ENCODE data around the gene MAFF.

The MAFF gene

DNA sequence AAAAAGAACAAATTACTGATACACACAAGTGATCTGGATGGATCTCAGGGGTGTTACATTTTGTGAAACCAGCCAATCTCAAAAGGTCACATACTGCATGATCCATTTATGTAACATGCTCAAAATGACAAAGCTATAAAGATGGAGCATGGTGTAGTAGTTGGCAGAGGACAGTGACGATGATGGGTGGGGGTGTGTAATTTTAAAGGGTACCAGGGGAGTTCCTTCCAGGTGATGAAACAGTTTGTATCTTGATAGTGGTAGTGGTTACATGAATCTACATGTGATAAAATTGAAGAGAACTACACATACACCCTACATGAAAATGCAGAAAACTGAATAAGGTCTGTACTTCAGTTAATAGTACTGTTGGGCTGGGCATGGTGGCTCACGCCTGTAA lies 53.9 kb downstream of the MAFF start:
- Histone ChIP-seq H3K4me1 (ENCODE audit: control insufficient read depth, low read length) (peaks cover 22% of the 10 kb centered on the region), H3K79me2 (ENCODE audit: control insufficient read depth, low read length) (no peaks in the 10 kb centered on the region), H3K4me3 (ENCODE audit: low read length) (no peak overlapping the region), H3F3A (ENCODE audit: control insufficient read depth, insufficient read depth) (peaks cover 8% of the 10 kb centered on the region; the same call in 1 of the 2 replicates), H3K9me2 (replicated peaks; ENCODE audit: control insufficient read depth, low read length) (no peaks in the 10 kb centered on the region), H3K36me3 (ENCODE audit: control insufficient read depth, low read length) (no peaks in the 10 kb centered on the region), H4K20me1 (ENCODE audit: control insufficient read depth, insufficient read depth, low read depth, low read length) (peaks cover 2% of the 10 kb centered on the region; the same call in 1 of the 2 replicates), H3K9me3 (ENCODE audit: control insufficient read depth, insufficient read depth, low read length) (no peaks in the 10 kb centered on the region), H3K27me3 (ENCODE audit: control insufficient read depth, low read length) (no peaks in the 10 kb centered on the region), H3K27ac (ENCODE audit: low read depth, low read length) (no peak overlapping the region), H3K4me2 (ENCODE audit: low read length) (no peak overlapping the region)
- no peak for TF ChIP-seq EZH2phosphoT487 (IDR thresholded peaks at IDR 0.05; ENCODE audit: borderline replicate concordance, low read length)
- TF ChIP-seq, protein P1, sequence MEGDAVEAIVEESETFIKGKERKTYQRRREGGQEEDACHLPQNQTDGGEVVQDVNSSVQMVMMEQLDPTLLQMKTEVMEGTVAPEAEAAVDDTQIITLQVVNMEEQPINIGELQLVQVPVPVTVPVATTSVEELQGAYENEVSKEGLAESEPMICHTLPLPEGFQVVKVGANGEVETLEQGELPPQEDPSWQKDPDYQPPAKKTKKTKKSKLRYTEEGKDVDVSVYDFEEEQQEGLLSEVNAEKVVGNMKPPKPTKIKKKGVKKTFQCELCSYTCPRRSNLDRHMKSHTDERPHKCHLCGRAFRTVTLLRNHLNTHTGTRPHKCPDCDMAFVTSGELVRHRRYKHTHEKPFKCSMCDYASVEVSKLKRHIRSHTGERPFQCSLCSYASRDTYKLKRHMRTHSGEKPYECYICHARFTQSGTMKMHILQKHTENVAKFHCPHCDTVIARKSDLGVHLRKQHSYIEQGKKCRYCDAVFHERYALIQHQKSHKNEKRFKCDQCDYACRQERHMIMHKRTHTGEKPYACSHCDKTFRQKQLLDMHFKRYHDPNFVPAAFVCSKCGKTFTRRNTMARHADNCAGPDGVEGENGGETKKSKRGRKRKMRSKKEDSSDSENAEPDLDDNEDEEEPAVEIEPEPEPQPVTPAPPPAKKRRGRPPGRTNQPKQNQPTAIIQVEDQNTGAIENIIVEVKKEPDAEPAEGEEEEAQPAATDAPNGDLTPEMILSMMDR (IDR thresholded peaks at IDR 0.05; ENCODE audit: low read depth, low read length, poor library complexity, severe bottlenecking), result no peak

DNA sequence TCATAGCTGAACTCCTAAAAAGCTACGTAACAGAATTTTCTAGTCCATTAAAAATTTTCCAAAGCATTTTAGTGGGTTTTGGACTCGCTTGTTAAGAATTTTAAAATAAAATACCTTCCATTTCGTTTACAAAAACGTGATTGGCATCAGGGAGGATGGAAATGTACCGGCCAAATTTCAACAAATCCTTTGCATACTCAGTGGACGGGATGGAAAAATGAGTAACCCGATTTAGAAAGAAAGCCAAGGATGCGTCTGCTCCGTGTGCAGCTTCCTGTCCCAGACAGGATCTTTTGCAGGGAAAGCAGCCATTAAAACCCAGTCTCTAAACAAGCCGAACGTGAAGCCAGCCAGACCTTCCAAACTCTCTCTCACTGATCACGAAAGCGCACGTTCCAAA lies 55.4 kb downstream of the MAFF start:
- Histone ChIP-seq H3K36me3 (ENCODE audit: control insufficient read depth, low read length) (no peaks in the 10 kb centered on the region), H3F3A (ENCODE audit: control insufficient read depth, insufficient read depth) (peaks cover 12% of the 10 kb centered on the region), H3K4me2 (ENCODE audit: low read length) (no peak overlapping the region), H3K4me3 (ENCODE audit: low read length) (no peak overlapping the region), H3K27me3 (ENCODE audit: control insufficient read depth, low read length) (no peaks in the 10 kb centered on the region), H3K79me2 (ENCODE audit: control insufficient read depth, low read length) (no peaks in the 10 kb centered on the region), H3K27ac (ENCODE audit: low read depth, low read length) (no peak overlapping the region), H3K9me3 (ENCODE audit: control insufficient read depth, insufficient read depth, low read length) (no peaks in the 10 kb centered on the region), H3K4me1 (ENCODE audit: control insufficient read depth, low read length) (peaks cover 25% of the 10 kb centered on the region), H3K9me2 (replicated peaks; ENCODE audit: control insufficient read depth, low read length) (no peaks in the 10 kb centered on the region), H4K20me1 (ENCODE audit: control insufficient read depth, insufficient read depth, low read depth, low read length) (peaks cover 2% of the 10 kb centered on the region; the same call in 1 of the 2 replicates)
- TF ChIP-seq, protein P1 (IDR thresholded peaks at IDR 0.05; ENCODE audit: low read depth, low read length, poor library complexity, severe bottlenecking), result no peak
- TF ChIP-seq EZH2phosphoT487 (IDR thresholded peaks at IDR 0.05; ENCODE audit: borderline replicate concordance, low read length), result no peak

DNA sequence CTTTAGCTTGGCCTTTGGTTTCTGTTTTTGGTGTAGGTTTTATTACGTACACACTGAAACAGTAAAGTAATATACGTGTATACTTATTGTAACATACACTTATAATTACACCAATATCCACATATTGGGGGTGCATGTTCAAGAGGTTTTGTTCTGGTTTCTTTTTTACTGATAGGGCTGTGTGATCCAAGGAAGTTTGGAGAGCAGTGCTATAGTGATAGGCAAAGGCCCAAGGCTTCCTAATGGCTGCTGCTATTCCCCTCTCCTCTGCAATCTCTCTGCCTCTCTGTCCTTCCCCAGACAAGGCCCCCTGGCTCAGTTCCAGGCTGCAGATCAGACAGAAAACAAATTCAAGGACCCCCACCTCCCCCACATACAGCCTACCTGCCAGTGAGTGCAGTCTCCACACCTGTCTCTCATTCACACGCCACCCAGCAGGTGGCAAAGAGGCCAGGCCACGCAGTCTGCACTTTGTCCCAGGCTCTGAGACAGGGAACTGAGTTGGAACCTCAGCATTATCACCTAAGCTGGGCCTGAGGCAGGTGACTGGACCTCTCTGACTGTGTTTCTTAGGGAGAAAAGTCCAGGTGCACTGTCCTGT lies 56.0 kb downstream of the MAFF start:
- Histone ChIP-seq H3K9me2 (replicated peaks; ENCODE audit: control insufficient read depth, low read length) (no peaks in the 10 kb centered on the region), H3K27me3 (ENCODE audit: control insufficient read depth, low read length) (no peaks in the 10 kb centered on the region), H4K20me1 (ENCODE audit: control insufficient read depth, insufficient read depth, low read depth, low read length) (peaks cover 2% of the 10 kb centered on the region; the same call in 1 of the 2 replicates), H3K79me2 (ENCODE audit: control insufficient read depth, low read length) (no peaks in the 10 kb centered on the region), H3K4me2 (ENCODE audit: low read length) (no peak overlapping the region), H3K4me3 (ENCODE audit: low read length) (no peak overlapping the region), H3K4me1 (ENCODE audit: control insufficient read depth, low read length) (peaks cover 25% of the 10 kb centered on the region), H3K27ac (ENCODE audit: low read depth, low read length) (no peak overlapping the region), H3K9me3 (ENCODE audit: control insufficient read depth, insufficient read depth, low read length) (no peaks in the 10 kb centered on the region), H3K36me3 (ENCODE audit: control insufficient read depth, low read length) (no peaks in the 10 kb centered on the region), H3F3A (ENCODE audit: control insufficient read depth, insufficient read depth) (peaks cover 12% of the 10 kb centered on the region)
- TF ChIP-seq, protein P1 (IDR thresholded peaks at IDR 0.05; ENCODE audit: low read depth, low read length, poor library complexity, severe bottlenecking), result no peak
- no peak for TF ChIP-seq EZH2phosphoT487 (IDR thresholded peaks at IDR 0.05; ENCODE audit: borderline replicate concordance, low read length)

Measured in DOHH2 (cell line).